GM21390 (cell line): ENCODE data around the gene EDA.
"Not testable (repeated sequence)": the region's sequence is repeated elsewhere in the genome, so short reads cannot be mapped to it uniquely, and the experiment has no call there.

ENCODE experiments used
- ATAC-seq: cut with Tn5 transposase; IDR thresholded peaks from one replicate; pipeline ENCODE4 v1.9.1; 2021; ENCODE audit not compliant: unreplicated experiment

The EDA gene

GRCh38 chrX:69948276-69948797 is 332.4 kb downstream of the EDA start:
- no peak for ATAC-seq

- no peak for ATAC-seq
Measured at GRCh38 chrX:69951753-69952152, 335.8 kb downstream of the EDA start.

DNA sequence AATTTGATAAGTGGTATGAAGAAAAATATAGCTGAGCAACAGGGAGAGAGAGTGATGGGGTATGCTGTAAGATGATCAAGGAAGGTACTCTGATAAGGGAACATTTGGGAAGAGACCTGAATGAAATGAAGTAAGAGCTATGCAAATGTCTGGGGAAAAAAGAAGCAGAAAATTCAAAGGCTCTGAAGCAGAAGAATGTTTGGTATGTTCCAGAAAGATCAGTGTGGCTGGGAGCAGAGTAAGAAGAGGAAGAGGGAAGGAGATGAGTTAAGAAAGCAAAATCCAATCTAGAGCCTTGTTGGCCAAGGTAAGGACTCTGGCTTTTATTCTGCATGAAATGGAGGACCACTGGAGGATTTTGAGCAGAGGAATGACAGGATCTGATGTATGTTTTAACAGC is 343.8 kb downstream of the EDA start:
- ATAC-seq, result no peak

- no peak for ATAC-seq
Measured at GRCh38 chrX:69961365-69962072, 345.6 kb downstream of the EDA start.

- ATAC-seq, result no peak
Measured at GRCh38 chrX:69968950-69969349, 353.0 kb downstream of the EDA start.

DNA sequence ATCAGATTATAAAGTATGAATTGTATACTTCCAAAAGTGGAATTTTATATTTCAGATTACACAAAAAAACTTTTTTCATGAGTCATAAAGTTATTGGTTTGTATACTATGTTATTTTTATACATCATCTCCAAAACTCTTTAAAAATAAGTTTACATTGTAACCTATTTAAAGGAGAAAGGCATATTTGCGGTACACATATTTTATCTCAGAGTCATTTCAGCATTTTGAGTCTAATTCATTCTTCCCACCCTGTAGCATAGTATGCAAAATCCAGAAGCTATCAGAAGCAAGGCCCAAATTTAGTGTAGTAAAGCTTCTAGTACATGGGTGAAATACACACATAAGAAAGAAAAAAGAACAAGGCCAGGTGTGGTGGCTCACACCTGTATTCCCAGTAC is 353.5 kb downstream of the EDA start:
- ATAC-seq, result no peak

GRCh38 chrX:69987691-69988090 is 371.8 kb downstream of the EDA start:
- ATAC-seq, result no peak

GRCh38 chrX:69988955-69989394 is 373.1 kb downstream of the EDA start:
- no peak for ATAC-seq

GRCh38 chrX:69991685-69992084 is 375.8 kb downstream of the EDA start:
- ATAC-seq, result no peak

- ATAC-seq, result no peak
Measured at GRCh38 chrX:69993494-69993893, 377.6 kb downstream of the EDA start.

- no peak for ATAC-seq
Measured at GRCh38 chrX:69995362-69996112, 379.6 kb downstream of the EDA start.

DNA sequence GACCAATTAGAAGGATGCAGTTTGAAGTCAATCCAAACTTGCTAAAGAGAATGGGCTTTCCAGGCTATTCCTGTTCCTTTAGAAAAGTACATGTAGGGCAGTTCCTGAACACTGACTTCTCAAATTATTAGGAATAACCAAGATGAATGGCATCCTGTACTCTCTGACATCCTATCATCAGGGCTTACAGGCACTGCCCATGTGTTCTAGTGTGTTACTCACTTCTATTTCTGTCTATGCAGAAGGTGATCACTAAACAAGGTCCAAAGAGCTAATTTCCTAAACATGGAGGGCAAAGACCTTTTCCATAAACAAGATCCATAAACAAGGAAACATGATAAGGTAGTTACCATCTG is 380.2 kb downstream of the EDA start:
- ATAC-seq, result no peak

DNA sequence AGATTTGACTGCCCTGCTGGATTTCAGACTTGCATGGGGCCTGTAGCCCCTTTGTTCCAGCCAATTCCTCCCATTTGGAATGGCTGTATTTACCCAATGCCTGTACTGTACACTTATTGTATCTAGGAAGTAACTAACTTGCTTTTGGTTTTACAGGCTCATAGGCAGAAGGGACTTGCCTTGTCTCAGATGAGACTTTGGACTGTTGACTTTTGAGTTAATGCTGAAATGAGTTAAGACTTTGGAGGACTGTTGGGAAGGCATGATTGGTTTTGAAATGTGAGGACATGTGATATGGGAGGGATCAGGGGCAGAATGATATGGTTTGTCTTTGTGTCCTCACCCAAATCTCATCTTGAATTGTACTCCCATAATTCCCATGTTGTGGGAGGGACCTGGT is 382.4 kb downstream of the EDA start:
- not testable (repeated sequence) for ATAC-seq

DNA sequence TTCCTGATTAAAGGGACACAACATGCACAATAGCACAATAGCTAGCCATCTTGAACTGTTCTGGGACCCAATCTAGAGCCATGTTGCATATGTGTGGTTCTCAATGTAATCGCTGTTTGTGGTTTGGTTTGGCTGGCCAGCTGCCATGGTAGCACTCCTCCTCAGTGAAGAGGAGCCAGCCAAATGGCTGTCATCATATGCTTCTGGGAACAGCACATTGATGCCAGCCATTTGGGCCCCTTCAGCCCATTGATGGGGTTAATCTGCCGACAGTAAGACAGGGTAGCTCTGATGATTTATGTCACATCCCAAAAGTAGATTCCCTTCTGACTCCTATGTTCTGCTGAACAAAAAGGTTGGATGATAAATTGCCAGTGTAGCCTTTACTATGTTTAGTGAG is 385.4 kb downstream of the EDA start:
- ATAC-seq, result no peak

- no peak for ATAC-seq
Measured at GRCh38 chrX:70001708-70002341, 385.9 kb downstream of the EDA start.

DNA sequence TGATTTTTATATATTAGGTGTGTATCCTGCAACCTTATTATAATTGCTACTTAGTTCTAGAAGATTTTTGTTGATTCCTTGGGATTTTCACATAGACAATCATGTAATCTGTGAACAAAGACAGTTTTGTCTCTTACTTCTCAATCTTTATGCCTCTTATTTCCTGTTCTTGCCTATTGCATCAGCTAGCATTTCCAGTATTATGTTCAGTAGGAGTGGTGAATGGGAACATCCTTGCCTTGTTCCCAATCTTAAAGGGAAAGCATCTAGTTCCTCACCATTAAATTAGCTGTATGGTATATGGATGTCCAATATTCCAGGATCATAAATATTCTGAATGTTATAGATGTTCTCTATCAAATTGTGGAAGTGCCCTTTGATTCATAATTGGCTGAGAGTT is 392.0 kb downstream of the EDA start:
- ATAC-seq, result no peak

GRCh38 chrX:70009049-70009448 is 393.1 kb downstream of the EDA start:
- no peak for ATAC-seq

GRCh38 chrX:70009970-70010369 is 394.1 kb downstream of the EDA start:
- no peak for ATAC-seq

DNA sequence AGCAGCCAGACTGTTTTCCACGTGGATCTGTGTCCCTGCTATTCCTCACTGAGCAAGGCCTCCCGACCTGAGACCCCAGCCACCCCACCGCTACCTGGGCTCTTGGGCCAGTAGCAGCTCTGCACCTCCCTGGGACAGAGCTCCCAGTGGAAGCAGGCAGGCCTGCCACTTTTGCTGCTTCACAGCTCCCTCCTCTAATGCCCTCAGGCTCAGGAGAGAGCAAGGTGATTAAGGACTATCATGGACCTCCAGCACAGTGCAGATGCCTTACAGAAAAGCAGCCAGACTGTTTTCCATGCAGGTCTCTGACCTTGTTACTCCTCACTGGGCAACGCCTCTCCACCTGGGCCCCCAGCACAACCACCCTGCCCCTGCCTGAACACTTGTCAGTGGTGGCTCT is 396.8 kb downstream of the EDA start:
- no peak for ATAC-seq

- no peak for ATAC-seq
Measured at GRCh38 chrX:70013466-70014381, 397.8 kb downstream of the EDA start.

DNA sequence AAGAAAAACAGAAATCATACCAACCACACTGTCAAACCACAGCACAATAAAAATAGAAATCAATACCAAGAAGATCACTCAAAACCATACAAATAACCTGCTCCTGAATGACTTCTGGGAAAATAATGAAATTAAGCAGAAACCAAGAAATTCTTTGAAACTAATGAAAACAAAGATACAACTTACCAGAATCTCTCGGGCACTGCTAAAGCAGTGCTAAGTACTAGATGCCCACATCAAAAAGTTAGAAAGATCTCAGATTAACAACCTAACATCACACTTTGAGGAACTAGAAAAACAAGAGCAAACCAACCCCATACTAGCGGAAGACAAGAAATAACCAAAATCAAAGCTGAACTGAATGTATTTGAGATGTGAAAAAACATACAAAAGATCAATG is 400.6 kb downstream of the EDA start:
- ATAC-seq, result no peak
